HG02870 (cell line): ENCODE measurements around the gene LRRC31.
A peak's percentile ranks its signal among the peaks of the same experiment; 100 is the strongest.

Source experiments
- ATAC-seq: cut with Tn5 transposase; IDR thresholded peaks from one replicate; pipeline ENCODE4 v1.9.1; 2021; ENCODE audit warnings: mild to moderate bottlenecking, moderate library complexity; ENCODE audit not compliant: unreplicated experiment

Gene LRRC31

DNA sequence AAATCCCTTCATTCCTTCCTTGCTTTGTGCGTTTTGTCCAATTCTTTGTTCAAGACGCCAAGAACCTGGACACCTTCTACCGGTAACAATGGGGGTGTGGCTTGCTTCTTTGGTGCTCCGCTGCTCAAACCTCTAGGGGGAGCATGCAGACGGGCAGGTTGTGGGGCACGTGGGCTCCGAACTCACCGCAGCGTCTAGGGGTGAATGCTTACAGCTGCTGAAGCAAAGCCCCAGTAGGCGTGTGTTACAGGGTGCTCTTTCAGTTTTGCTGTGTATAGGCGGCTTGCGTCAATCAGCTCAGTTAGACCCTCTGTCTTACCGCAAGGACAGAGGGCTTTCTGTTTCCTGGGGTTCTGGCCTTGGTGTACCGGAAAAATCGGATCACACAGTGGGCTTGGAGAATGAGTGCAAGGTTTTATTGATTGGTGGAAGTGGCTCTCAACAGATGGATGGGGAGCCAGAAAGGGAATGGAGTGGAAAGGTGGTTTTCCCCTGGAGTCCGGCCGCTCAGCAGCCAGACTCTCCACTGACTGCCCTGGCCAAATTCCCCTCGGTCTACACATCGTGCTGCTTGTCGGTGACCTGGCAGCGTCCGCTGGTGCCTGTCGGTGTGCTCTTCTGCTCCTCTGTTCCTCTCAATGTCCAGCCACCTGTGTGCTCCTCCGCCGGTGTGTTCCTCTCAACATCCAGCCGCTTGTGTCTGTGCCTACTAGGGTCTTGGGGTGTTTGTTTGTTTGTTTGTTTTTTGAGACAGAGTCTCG, 55.8 kb downstream of the LRRC31 start:
- ATAC-seq = peak; percentile 87

GRCh38 chr3:169813278-169813677, 56.5 kb downstream of the LRRC31 start:
- no peak for ATAC-seq

- ATAC-seq = peak; percentile 58
Measured at GRCh38 chr3:169812332-169813235, 57.2 kb downstream of the LRRC31 start, which contains the start of the genes LRRC34 and LRRIQ4. Gene LRRC34 (minus strand): TSS chr3:169812904. CDS start chr3:169812548, 356 bp downstream. Gene LRRIQ4 (plus strand): TSS chr3:169812870. CDS start chr3:169821922, 9,052 bp downstream.

DNA sequence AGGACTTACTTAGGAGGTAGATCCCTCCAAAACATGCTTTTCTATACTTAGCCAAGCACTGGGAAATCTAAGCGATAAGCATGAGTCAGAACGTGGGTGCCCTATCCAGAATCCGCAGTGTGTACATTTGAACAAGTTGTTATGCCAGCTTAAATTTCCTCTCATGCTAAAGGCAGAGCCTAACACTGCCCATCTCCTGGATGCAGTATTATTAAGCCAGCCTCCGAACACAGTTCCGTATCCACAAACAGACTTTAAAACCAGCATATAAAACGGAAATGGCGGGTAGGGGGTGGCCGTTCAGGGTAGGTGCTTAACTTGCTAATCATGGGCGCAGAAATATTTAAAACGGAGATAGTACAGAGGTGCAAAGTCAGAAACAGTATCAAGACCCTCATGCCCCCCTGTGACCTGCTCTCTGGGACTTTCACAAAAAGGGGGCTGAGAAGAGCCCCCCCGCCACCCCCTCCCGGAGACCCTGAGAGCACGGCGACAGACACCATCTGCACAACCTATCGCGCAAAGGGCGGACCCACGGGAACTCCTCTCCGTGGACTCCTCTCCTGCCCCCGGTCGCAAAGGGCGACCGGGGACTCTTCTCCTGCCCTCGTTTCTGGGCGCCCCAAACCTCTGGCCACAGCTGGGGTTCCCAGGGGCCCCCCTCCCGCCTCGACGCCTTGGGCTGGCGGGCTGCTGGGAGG, 58.0 kb downstream of the LRRC31 start:
- peak; percentile 1 for ATAC-seq

- no peak for ATAC-seq
Measured at GRCh38 chr3:169809230-169809795, 60.4 kb downstream of the LRRC31 start.

DNA sequence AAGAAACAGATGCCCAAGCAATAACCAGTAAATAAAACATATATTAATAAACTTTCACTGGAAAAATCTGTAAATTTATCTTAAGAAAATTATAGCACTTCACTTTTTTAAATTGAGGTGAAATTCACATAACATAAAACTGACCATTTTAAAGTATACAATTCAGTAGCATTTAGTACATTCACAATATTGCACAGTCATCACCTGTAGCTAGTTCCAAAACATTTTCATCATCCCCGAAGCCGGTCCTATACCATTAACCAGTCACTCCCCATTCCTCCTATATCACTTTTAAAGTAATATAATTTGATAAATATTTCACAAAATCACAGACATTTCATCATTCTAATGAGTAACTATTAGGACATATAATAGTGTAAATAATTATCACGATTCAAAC, 65.1 kb downstream of the LRRC31 start:
- ATAC-seq = no peak

- no peak for ATAC-seq
Measured at GRCh38 chr3:169792359-169792758, 77.4 kb downstream of the LRRC31 start.

- ATAC-seq = no peak
Measured at GRCh38 chr3:169790687-169791429, 78.9 kb downstream of the LRRC31 start.

- ATAC-seq = no peak
Measured at GRCh38 chr3:169790219-169790618, 79.5 kb downstream of the LRRC31 start.
